ENCODE results near the gene CCDC91.
"Not testable (repeated sequence)": the region's sequence is repeated elsewhere in the genome, so short reads cannot be mapped to it uniquely, and the experiment has no call there.

The CCDC91 gene

DNA sequence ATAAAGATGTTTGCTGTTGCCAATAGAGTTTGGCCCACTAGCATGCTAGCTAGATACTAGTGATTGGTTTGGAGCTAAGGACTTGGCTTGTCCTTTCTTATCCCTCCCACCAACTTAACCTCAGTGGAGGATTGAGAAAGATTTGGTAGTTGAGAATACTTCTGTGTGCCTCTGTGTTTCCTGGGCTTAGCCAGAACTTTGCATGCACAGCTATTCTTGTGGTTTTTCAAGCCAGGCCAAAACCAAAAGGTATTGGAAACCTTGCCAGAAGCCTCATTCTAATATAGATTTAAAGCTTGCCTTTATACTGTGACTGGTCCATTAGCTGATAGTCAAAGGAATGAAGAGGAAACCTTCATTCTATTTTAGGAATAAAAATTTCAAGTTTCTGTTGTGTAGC lies 188.5 kb downstream of the CCDC91 start:
- Histone ChIP-seq H3K4me3 (ENCODE audit: low read length) (no peak overlapping the region), H3K27ac (ENCODE audit: low read length) (no peak overlapping the region), H3K27me3 (ENCODE audit: control insufficient read depth, insufficient read depth, low read length) (no peaks in the 10 kb centered on the region)

GRCh38 chr12:28379779-28380178 lies 189.5 kb downstream of the CCDC91 start:
- not testable (repeated sequence) for H3K9ac ChIP-seq (ENCODE audit: low read length); H3K27ac ChIP-seq (ENCODE audit: low read length); H3K9me3 ChIP-seq (ENCODE audit: control insufficient read depth, low read depth, low read length); H3K36me3 ChIP-seq (ENCODE audit: control insufficient read depth, low read depth, low read length); H3K27me3 ChIP-seq (ENCODE audit: control insufficient read depth, insufficient read depth, low read length); H3K4me3 ChIP-seq (ENCODE audit: low read length)
- peaks cover 29% of the 10 kb centered on the region for H3K4me1 ChIP-seq (ENCODE audit: control insufficient read depth, low read depth, low read length)

More for the DNA sequence above, 188.5 kb downstream of the CCDC91 start:
- peaks cover 29% of the 10 kb centered on the region for H3K4me1 ChIP-seq (ENCODE audit: control insufficient read depth, low read depth, low read length)
- H3K9ac ChIP-seq (ENCODE audit: low read length): no peak overlapping the region
- no peaks in the 10 kb centered on the region for H3K36me3 ChIP-seq (ENCODE audit: control insufficient read depth, low read depth, low read length)
- H3K9me3 ChIP-seq (ENCODE audit: control insufficient read depth, low read depth, low read length): no peaks in the 10 kb centered on the region

GRCh38 chr12:28383368-28383767 lies 193.1 kb downstream of the CCDC91 start:
- Histone ChIP-seq H3K36me3 (ENCODE audit: control insufficient read depth, low read depth, low read length) (no peaks in the 10 kb centered on the region), H3K4me3 (ENCODE audit: low read length) (no peak overlapping the region), H3K9me3 (ENCODE audit: control insufficient read depth, low read depth, low read length) (no peaks in the 10 kb centered on the region), H3K4me1 (ENCODE audit: control insufficient read depth, low read depth, low read length) (peaks cover 10% of the 10 kb centered on the region), H3K9ac (ENCODE audit: low read length) (no peak overlapping the region), H3K27ac (ENCODE audit: low read length) (no peak overlapping the region), H3K27me3 (ENCODE audit: control insufficient read depth, insufficient read depth, low read length) (no peaks in the 10 kb centered on the region)

- Histone ChIP-seq H3K27me3 (ENCODE audit: control insufficient read depth, insufficient read depth, low read length) (no peaks in the 10 kb centered on the region), H3K36me3 (ENCODE audit: control insufficient read depth, low read depth, low read length) (no peaks in the 10 kb centered on the region), H3K9ac (ENCODE audit: low read length) (no peak overlapping the region), H3K4me3 (ENCODE audit: low read length) (peak overlapping the region; percentile 25), H3K9me3 (ENCODE audit: control insufficient read depth, low read depth, low read length) (no peaks in the 10 kb centered on the region), H3K27ac (ENCODE audit: low read length) (no peak overlapping the region), H3K4me1 (ENCODE audit: control insufficient read depth, low read depth, low read length) (peaks cover 25% of the 10 kb centered on the region)
These were observed 198.6 kb downstream of the CCDC91 start for GRCh38 chr12:28388879-28389278.

DNA sequence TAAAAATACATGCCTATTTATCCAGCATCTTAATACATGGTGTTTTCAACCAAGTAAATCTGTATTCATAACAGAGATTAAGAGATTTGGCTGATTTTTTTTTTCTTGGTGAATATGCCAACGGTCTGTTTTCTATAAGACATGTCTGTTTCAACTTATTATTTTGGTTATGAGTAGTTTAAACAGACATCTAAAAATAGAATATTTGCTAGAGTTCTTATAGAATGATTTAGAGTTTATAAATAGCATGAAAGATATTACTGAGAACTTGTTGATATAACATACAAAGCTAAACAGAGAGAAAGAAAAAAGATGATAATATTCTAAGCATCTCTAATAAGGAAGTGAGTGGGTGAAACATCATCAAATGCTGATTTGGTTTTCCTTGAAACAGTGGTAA lies 199.9 kb downstream of the CCDC91 start:
- Histone ChIP-seq H3K36me3 (ENCODE audit: control insufficient read depth, low read depth, low read length) (no peaks in the 10 kb centered on the region), H3K9ac (ENCODE audit: low read length) (no peak overlapping the region), H3K27ac (ENCODE audit: low read length) (no peak overlapping the region), H3K27me3 (ENCODE audit: control insufficient read depth, insufficient read depth, low read length) (no peaks in the 10 kb centered on the region), H3K9me3 (ENCODE audit: control insufficient read depth, low read depth, low read length) (no peaks in the 10 kb centered on the region), H3K4me3 (ENCODE audit: low read length) (no peak overlapping the region), H3K4me1 (ENCODE audit: control insufficient read depth, low read depth, low read length) (peaks cover 25% of the 10 kb centered on the region)

DNA sequence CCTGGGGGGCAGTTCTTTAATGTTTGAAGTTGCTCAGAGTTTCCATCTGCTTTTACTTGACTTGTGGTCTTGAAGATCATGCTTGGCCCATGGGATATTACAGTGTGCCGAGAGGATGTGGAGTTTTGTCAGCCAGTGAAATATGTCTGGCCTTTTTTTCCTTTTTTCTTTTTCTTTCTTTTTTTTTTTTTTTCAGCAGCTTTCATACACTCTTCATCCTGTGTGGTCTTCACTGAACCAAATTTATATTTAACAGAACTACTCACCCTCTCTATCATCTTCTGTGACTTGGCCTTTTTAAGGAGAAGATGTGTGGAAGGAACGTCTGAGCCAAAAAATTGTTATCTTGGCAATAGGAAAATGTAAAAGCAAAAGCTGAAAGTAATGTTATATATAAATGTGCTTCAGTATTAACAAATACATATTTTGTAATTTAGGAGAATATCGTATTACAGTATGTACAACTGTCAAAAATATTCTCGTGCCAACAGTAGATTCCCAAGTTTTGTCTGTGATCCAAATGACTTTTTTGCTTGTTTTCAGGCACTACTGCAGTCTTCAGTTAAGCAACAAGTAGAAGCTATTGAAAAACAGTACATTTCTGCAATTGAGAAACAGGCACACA lies 200.6 kb downstream of the CCDC91 start:
- Histone ChIP-seq H3K4me1 (ENCODE audit: control insufficient read depth, low read depth, low read length) (peaks cover 25% of the 10 kb centered on the region), H3K27me3 (ENCODE audit: control insufficient read depth, insufficient read depth, low read length) (no peaks in the 10 kb centered on the region), H3K9me3 (ENCODE audit: control insufficient read depth, low read depth, low read length) (no peaks in the 10 kb centered on the region), H3K36me3 (ENCODE audit: control insufficient read depth, low read depth, low read length) (no peaks in the 10 kb centered on the region), H3K4me3 (ENCODE audit: low read length) (no peak overlapping the region), H3K27ac (ENCODE audit: low read length) (no peak overlapping the region), H3K9ac (ENCODE audit: low read length) (no peak overlapping the region)

DNA sequence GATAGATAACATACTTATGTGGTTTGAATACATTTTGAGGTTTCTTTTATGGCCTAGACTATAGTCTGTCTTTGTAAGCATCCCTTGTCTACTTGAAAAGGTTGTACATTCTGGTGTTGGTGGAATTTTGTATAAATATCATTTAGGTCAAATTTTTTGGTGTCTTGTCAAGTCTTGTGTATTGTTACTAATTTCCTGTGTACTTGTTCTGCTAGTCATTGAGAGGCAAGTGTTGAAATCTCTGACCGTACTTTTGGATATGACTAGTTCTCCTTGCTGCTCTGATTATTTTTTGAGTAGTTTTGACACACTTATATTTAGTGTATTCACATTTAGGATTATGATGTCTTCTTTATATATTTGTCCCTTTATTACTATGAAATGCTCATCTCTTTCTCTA lies 219.6 kb downstream of the CCDC91 start:
- Histone ChIP-seq H3K27ac (ENCODE audit: low read length) (no peak overlapping the region), H3K27me3 (ENCODE audit: control insufficient read depth, insufficient read depth, low read length) (no peaks in the 10 kb centered on the region), H3K4me3 (ENCODE audit: low read length) (no peak overlapping the region), H3K36me3 (ENCODE audit: control insufficient read depth, low read depth, low read length) (no peaks in the 10 kb centered on the region), H3K9ac (ENCODE audit: low read length) (no peak overlapping the region), H3K4me1 (ENCODE audit: control insufficient read depth, low read depth, low read length) (peaks cover 5% of the 10 kb centered on the region), H3K9me3 (ENCODE audit: control insufficient read depth, low read depth, low read length) (no peaks in the 10 kb centered on the region)

GRCh38 chr12:28413460-28414109 lies 223.3 kb downstream of the CCDC91 start:
- Histone ChIP-seq H3K4me3 (ENCODE audit: low read length) (no peak overlapping the region), H3K36me3 (ENCODE audit: control insufficient read depth, low read depth, low read length) (no peaks in the 10 kb centered on the region), H3K27ac (ENCODE audit: low read length) (no peak overlapping the region), H3K9ac (ENCODE audit: low read length) (no peak overlapping the region), H3K9me3 (ENCODE audit: control insufficient read depth, low read depth, low read length) (no peaks in the 10 kb centered on the region), H3K4me1 (ENCODE audit: control insufficient read depth, low read depth, low read length) (peaks cover 17% of the 10 kb centered on the region), H3K27me3 (ENCODE audit: control insufficient read depth, insufficient read depth, low read length) (no peaks in the 10 kb centered on the region)

- no peak overlapping the region for H3K9ac ChIP-seq (ENCODE audit: low read length)
- H3K36me3 ChIP-seq (ENCODE audit: control insufficient read depth, low read depth, low read length): no peaks in the 10 kb centered on the region
- no peak overlapping the region for H3K27ac ChIP-seq (ENCODE audit: low read length)
- H3K9me3 ChIP-seq (ENCODE audit: control insufficient read depth, low read depth, low read length): no peaks in the 10 kb centered on the region
- H3K27me3 ChIP-seq (ENCODE audit: control insufficient read depth, insufficient read depth, low read length): no peaks in the 10 kb centered on the region
- H3K4me1 ChIP-seq (ENCODE audit: control insufficient read depth, low read depth, low read length): peaks cover 17% of the 10 kb centered on the region
- no peak overlapping the region for H3K4me3 ChIP-seq (ENCODE audit: low read length)
These were observed 225.5 kb downstream of the CCDC91 start for GRCh38 chr12:28415755-28416154.

- Histone ChIP-seq H3K4me3 (ENCODE audit: low read length) (no peak overlapping the region), H3K27me3 (ENCODE audit: control insufficient read depth, insufficient read depth, low read length) (no peaks in the 10 kb centered on the region), H3K27ac (ENCODE audit: low read length) (no peak overlapping the region), H3K9me3 (ENCODE audit: control insufficient read depth, low read depth, low read length) (no peaks in the 10 kb centered on the region), H3K4me1 (ENCODE audit: control insufficient read depth, low read depth, low read length) (peaks cover 11% of the 10 kb centered on the region), H3K36me3 (ENCODE audit: control insufficient read depth, low read depth, low read length) (no peaks in the 10 kb centered on the region), H3K9ac (ENCODE audit: low read length) (no peak overlapping the region)
These were observed 231.1 kb downstream of the CCDC91 start for GRCh38 chr12:28421374-28421773.

DNA sequence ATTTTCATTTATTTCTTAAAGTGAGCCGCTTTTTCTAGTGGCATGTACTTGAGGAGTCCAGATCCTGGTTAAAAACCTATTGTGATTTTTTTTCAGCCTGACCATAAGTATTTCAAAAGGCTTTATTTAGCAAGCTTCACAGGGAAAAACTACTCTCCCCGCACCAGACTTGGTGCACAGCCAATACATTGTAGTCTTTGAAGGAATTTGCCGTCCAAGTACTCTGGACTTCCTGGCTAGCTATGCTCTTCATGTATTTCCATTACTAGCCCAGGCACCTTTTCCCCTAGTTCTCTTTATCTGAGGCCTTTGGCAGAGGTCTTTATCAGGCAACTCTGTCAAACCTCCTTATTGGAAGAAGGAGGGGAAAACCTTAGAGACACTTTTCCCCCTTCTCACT lies 234.7 kb downstream of the CCDC91 start:
- Histone ChIP-seq H3K27ac (ENCODE audit: low read length) (no peak overlapping the region), H3K4me3 (ENCODE audit: low read length) (no peak overlapping the region), H3K4me1 (ENCODE audit: control insufficient read depth, low read depth, low read length) (peaks cover 9% of the 10 kb centered on the region), H3K9ac (ENCODE audit: low read length) (no peak overlapping the region), H3K9me3 (ENCODE audit: control insufficient read depth, low read depth, low read length) (no peaks in the 10 kb centered on the region), H3K36me3 (ENCODE audit: control insufficient read depth, low read depth, low read length) (no peaks in the 10 kb centered on the region), H3K27me3 (ENCODE audit: control insufficient read depth, insufficient read depth, low read length) (no peaks in the 10 kb centered on the region)

- H3K36me3 ChIP-seq (ENCODE audit: control insufficient read depth, low read depth, low read length): no peaks in the 10 kb centered on the region
- no peaks in the 10 kb centered on the region for H3K27me3 ChIP-seq (ENCODE audit: control insufficient read depth, insufficient read depth, low read length)
- no peak overlapping the region for H3K9ac ChIP-seq (ENCODE audit: low read length)
- no peaks in the 10 kb centered on the region for H3K9me3 ChIP-seq (ENCODE audit: control insufficient read depth, low read depth, low read length)
- H3K4me3 ChIP-seq (ENCODE audit: low read length): no peak overlapping the region
- H3K27ac ChIP-seq (ENCODE audit: low read length): no peak overlapping the region
- H3K4me1 ChIP-seq (ENCODE audit: control insufficient read depth, low read depth, low read length): peaks cover 9% of the 10 kb centered on the region
These were observed 235.3 kb downstream of the CCDC91 start for GRCh38 chr12:28425526-28425925.

All from iPS-18a (cell line).